DND-41 (cell line): Measurements from ENCODE around the gene RALGPS2.

Experiments
- CTCF ChIP-seq: IDR thresholded peaks from 2 replicates; pipeline ENCODE4 v1.5.1; 2012; ENCODE audit warnings: borderline replicate concordance, low read length, moderate library complexity, mild to moderate bottlenecking; ENCODE audit not compliant: poor library complexity, severe bottlenecking; ENCODE audit errors: extremely low read depth
- EZH2 ChIP-seq: IDR thresholded peaks from 3 replicates; pipeline ENCODE4 v1.6.1; 2012; ENCODE audit warnings: borderline replicate concordance, low read depth, mild to moderate bottlenecking, moderate library complexity, low read length, inconsistent platforms; ENCODE audit not compliant: severe bottlenecking

- TF ChIP-seq CTCF, result no peak
- no peak for TF ChIP-seq EZH2
Observed at GRCh38 chr1:178933105-178933561, 208.1 kb downstream of the RALGPS2 start.
